Activated T-cell treated with anti-CD3 and anti-CD28 coated beads, Interleukin-2, amount 50 U/mL, for 4 hours (primary cell): ENCODE measurements around the gene PDHA1. TPM values are rescaled to one million over a fixed set of nuclear protein-coding genes. Genes with fewer than 3 reads are reported as not detected.
A peak's percentile ranks its signal among the peaks of the same experiment; 100 is the strongest.

Experiments used
- ATAC-seq, 2 donors: fragments of 200-7000 bp; cut with Tn5 transposase; one replicate each; pipeline ENCODE4 v1.10.0; 2021
- DNase-seq: peaks from one replicate; pipeline ENCODE4 v3.0.0-alpha.2; 2020
- H3K27me3 Mint-ChIP-seq: one replicate; pipeline ENCODE4 v1.8.0; 2021; ENCODE audit warnings: low read depth, mixed read lengths
- H3K36me3 Mint-ChIP-seq: one replicate; pipeline ENCODE4 v1.8.0; 2022; ENCODE audit warnings: mixed read lengths; ENCODE audit not compliant: insufficient read depth
- H3K4me1 Mint-ChIP-seq: one replicate; pipeline ENCODE4 v1.8.0; 2021; ENCODE audit warnings: low read depth, mixed read lengths
- H3K4me3 Mint-ChIP-seq: one replicate; pipeline ENCODE4 v1.8.0; 2021; ENCODE audit warnings: mild to moderate bottlenecking, moderate library complexity, mixed read lengths
- H3K9me3 Mint-ChIP-seq: one replicate; pipeline ENCODE4 v1.8.0; 2021; ENCODE audit warnings: mixed read lengths
- total RNA-seq, 3 donors: library from RNA; stranded (reverse); gene quantifications; one replicate each; pipeline ENCODE4 v1.2.1, GENCODE V29; 2021

Gene PDHA1
- total RNA-seq, 3 donors from 2014 or later, result 226 to 249 (median 237) TPM

- Mint-ChIP-seq H3K27me3 (no peaks in the 10 kb centered on the region), H3K9me3 (no peaks in the 10 kb centered on the region), H3K4me3 (no peak overlapping the region), H3K4me1 (no peaks in the 10 kb centered on the region), H3K36me3 (peaks cover 18% of the 10 kb centered on the region)
- ATAC-seq, result no peak
- no peak for DNase-seq
Observed at GRCh38 chrX:19360903-19361302, 17.2 kb downstream of the PDHA1 start.

GRCh38 chrX:19361701-19362100 lies 18.0 kb downstream of the PDHA1 start:
- H3K36me3 Mint-ChIP-seq, result peaks cover 15% of the 10 kb centered on the region
- no peak for ATAC-seq
- no peaks in the 10 kb centered on the region for H3K27me3 Mint-ChIP-seq
- no peaks in the 10 kb centered on the region for H3K4me1 Mint-ChIP-seq
- DNase-seq, result no peak
- H3K4me3 Mint-ChIP-seq, result no peak overlapping the region
- no peaks in the 10 kb centered on the region for H3K9me3 Mint-ChIP-seq

GRCh38 chrX:19368576-19368975 lies 24.8 kb downstream of the PDHA1 start:
- Mint-ChIP-seq H3K9me3 (no peaks in the 10 kb centered on the region), H3K36me3 (peaks cover 4% of the 10 kb centered on the region), H3K4me1 (peaks cover 5% of the 10 kb centered on the region), H3K27me3 (no peaks in the 10 kb centered on the region), H3K4me3 (no peak overlapping the region)
- DNase-seq, result no peak
- no peak for ATAC-seq

GRCh38 chrX:19370061-19370460 lies 26.3 kb downstream of the PDHA1 start:
- no peak for ATAC-seq
- DNase-seq, result no peak
- H3K9me3 Mint-ChIP-seq, result no peaks in the 10 kb centered on the region
- H3K27me3 Mint-ChIP-seq, result no peaks in the 10 kb centered on the region
- H3K4me1 Mint-ChIP-seq, result peaks cover 5% of the 10 kb centered on the region
- H3K36me3 Mint-ChIP-seq, result peaks cover 4% of the 10 kb centered on the region
- H3K4me3 Mint-ChIP-seq, result no peak overlapping the region

- no peaks in the 10 kb centered on the region for H3K36me3 Mint-ChIP-seq
- DNase-seq (peak; percentile 48), ATAC-seq (peak; percentile 78 to 87)
- H3K9me3 Mint-ChIP-seq, result no peaks in the 10 kb centered on the region
- H3K4me1 Mint-ChIP-seq, result peaks cover 5% of the 10 kb centered on the region
- H3K27me3 Mint-ChIP-seq, result no peaks in the 10 kb centered on the region
- peak overlapping the region; percentile 88 for H3K4me3 Mint-ChIP-seq
Observed at GRCh38 chrX:19372170-19372546, 28.4 kb downstream of the PDHA1 start.

GRCh38 chrX:19372547-19373331 lies 29.0 kb downstream of the PDHA1 start:
- no peak for DNase-seq
- Mint-ChIP-seq H3K27me3 (no peaks in the 10 kb centered on the region), H3K9me3 (no peaks in the 10 kb centered on the region), H3K4me3 (peak overlapping the region; percentile 88), H3K4me1 (peaks cover 5% of the 10 kb centered on the region), H3K36me3 (no peaks in the 10 kb centered on the region)
- peak; percentile 55 to 63 for ATAC-seq

GRCh38 chrX:19373351-19373891 lies 29.7 kb downstream of the PDHA1 start:
- Mint-ChIP-seq H3K27me3 (no peaks in the 10 kb centered on the region), H3K4me1 (peaks cover 5% of the 10 kb centered on the region), H3K36me3 (no peaks in the 10 kb centered on the region), H3K4me3 (peak overlapping the region; percentile 19), H3K9me3 (no peaks in the 10 kb centered on the region)
- DNase-seq, result no peak
- no peak for ATAC-seq

- ATAC-seq, result no peak
- H3K27me3 Mint-ChIP-seq, result no peaks in the 10 kb centered on the region
- no peak overlapping the region for H3K4me3 Mint-ChIP-seq
Observed at GRCh38 chrX:19375546-19375945, 31.8 kb downstream of the PDHA1 start.

GRCh38 chrX:19377799-19378198 lies 34.1 kb downstream of the PDHA1 start:
- H3K9me3 Mint-ChIP-seq, result no peaks in the 10 kb centered on the region
- DNase-seq (no peak), ATAC-seq (no peak)
- H3K4me3 Mint-ChIP-seq, result no peak overlapping the region
- H3K27me3 Mint-ChIP-seq, result no peaks in the 10 kb centered on the region
- peaks cover under 1% of the 10 kb centered on the region for H3K4me1 Mint-ChIP-seq
- H3K36me3 Mint-ChIP-seq, result no peaks in the 10 kb centered on the region

More at GRCh38 chrX:19375546-19375945, 31.8 kb downstream of the PDHA1 start:
- Mint-ChIP-seq H3K36me3 (no peaks in the 10 kb centered on the region), H3K4me1 (peaks cover 5% of the 10 kb centered on the region), H3K9me3 (no peaks in the 10 kb centered on the region)
- no peak for DNase-seq

GRCh38 chrX:19381326-19381725 lies 37.6 kb downstream of the PDHA1 start:
- Mint-ChIP-seq H3K4me3 (no peak overlapping the region), H3K9me3 (no peaks in the 10 kb centered on the region), H3K27me3 (peaks cover 2% of the 10 kb centered on the region), H3K36me3 (no peaks in the 10 kb centered on the region), H3K4me1 (no peaks in the 10 kb centered on the region)
- DNase-seq, result no peak
- ATAC-seq, result no peak

- Mint-ChIP-seq H3K4me1 (no peaks in the 10 kb centered on the region), H3K36me3 (no peaks in the 10 kb centered on the region), H3K4me3 (no peak overlapping the region), H3K27me3 (peaks cover 2% of the 10 kb centered on the region), H3K9me3 (no peaks in the 10 kb centered on the region)
- DNase-seq (peak; percentile 38), ATAC-seq (peak; percentile 55 to 72)
Observed at GRCh38 chrX:19382555-19383145, 38.9 kb downstream of the PDHA1 start.

- Mint-ChIP-seq H3K4me3 (no peak overlapping the region), H3K9me3 (no peaks in the 10 kb centered on the region), H3K4me1 (no peaks in the 10 kb centered on the region), H3K27me3 (peaks cover 2% of the 10 kb centered on the region), H3K36me3 (no peaks in the 10 kb centered on the region)
- DNase-seq (no peak), ATAC-seq (no peak)
Observed at GRCh38 chrX:19386679-19387078, 43.0 kb downstream of the PDHA1 start.

GRCh38 chrX:19388064-19388679 lies 44.4 kb downstream of the PDHA1 start:
- DNase-seq, result no peak
- ATAC-seq, result no peak
- Mint-ChIP-seq H3K36me3 (no peaks in the 10 kb centered on the region), H3K27me3 (peaks cover 2% of the 10 kb centered on the region), H3K9me3 (no peaks in the 10 kb centered on the region), H3K4me1 (no peaks in the 10 kb centered on the region), H3K4me3 (no peak overlapping the region)

GRCh38 chrX:19388741-19389140 lies 45.0 kb downstream of the PDHA1 start:
- Mint-ChIP-seq H3K27me3 (peaks cover 2% of the 10 kb centered on the region), H3K36me3 (no peaks in the 10 kb centered on the region), H3K9me3 (no peaks in the 10 kb centered on the region), H3K4me3 (no peak overlapping the region), H3K4me1 (no peaks in the 10 kb centered on the region)
- DNase-seq (no peak), ATAC-seq (no peak)
